HG03432 (cell line): ENCODE data around the gene RUBCNL.

Source experiments
- ATAC-seq: cut with Tn5 transposase; IDR thresholded peaks from one replicate; pipeline ENCODE4 v1.9.1; 2021; ENCODE audit warnings: mild to moderate bottlenecking, moderate library complexity; ENCODE audit not compliant: unreplicated experiment

Gene RUBCNL

DNA sequence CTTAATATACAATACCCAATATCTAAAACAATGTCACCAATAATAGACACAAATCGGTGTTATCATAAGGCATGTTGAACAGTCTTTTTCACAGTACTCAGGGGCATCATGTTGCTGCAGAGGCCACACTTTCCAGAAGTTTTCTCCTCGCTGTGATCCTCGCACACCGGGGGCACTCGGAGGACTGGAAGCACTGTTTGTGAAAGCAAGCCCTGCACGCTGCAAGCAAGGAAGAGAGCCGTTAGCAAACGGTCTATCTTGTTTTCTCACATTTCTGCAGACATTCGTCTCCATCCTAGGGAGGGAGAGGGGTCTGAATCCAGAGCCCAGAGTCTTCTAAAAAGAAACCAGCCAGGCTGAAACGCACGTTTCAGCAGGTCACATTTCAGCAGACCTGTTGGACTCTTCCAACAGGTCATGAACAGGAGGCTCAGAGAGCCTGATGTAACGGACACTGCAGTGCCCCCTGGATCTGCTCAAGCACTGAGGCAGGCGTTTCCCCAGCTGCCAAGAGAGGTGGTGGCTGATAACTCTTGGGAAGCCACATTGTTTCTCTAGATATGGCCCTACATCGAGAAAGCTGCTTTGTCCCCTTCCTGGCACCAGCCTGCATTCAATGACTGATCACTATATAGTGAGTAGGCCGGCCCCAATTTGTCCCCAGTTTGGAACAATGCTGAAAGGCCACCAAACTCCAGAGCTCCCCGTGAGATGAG is 43.6 kb downstream of the RUBCNL start:
- ATAC-seq: no peak

DNA sequence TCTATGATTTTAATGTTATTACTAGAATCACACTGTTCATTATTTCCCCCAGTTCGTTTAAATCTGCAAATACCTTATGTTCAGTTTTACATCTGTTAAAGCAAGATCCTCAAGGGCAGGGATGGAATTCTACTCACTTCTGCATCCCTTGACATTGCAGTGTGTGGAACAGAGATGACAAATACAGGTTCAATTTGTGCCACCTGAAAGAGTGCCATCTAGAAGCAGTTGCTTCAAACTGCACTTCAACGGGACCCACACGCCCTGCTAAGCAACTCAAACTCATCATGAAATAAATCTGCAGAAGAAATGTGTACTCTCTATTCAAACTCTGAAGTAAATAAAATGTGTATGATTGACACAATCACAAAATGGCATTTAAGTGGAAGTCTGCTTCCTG is 44.5 kb downstream of the RUBCNL start:
- no peak for ATAC-seq

DNA sequence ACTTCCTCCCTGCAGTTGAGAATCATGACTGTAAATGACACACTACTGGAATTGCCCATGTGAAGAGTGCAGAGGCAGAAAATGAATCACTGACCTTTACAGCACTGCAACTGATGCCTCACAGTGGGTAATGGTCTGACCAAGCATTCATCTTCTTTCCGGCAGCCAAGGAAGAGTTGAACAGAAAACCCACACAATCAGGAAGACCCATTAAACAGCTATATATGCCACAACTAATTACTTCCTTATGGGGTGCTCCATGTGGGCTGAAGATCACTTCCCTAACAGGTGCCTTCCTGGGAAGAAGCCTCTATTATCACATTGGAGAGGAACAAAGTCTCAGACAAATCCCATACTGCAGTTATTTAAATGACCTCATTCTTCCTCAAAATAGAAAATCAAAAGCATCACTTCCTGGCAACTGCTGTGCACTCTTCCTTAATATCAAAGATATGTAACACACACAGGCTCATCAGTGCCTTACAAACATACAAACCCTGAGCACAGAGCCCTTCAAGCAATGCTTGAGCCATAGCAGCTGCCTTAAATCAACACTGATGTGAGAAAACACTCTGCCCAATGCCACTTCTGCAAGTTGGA is 45.8 kb downstream of the RUBCNL start:
- ATAC-seq: peak; percentile 75

DNA sequence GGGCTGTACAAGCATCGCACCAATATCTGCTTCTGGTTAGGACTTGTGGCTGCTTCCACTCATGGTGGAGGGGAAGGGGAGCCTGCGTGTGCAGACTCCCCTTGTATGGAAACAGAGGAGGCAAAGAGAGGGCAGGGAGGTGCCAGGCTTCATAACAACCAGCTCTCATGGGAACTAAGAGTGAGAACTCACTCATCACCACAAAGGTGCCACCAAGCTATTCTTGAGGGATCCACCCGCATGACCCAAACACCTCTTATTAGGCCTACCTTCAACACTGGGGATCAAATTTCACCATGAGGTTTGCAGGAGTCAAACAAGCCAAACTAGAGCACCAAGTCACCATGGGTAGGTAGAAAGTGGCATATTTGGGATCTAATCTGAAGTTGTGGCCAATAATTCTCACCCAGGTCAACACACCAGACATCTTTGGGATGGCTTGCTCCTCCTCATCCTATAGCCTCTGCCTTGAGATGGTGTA is 46.4 kb downstream of the RUBCNL start:
- peak; percentile 7 for ATAC-seq

DNA sequence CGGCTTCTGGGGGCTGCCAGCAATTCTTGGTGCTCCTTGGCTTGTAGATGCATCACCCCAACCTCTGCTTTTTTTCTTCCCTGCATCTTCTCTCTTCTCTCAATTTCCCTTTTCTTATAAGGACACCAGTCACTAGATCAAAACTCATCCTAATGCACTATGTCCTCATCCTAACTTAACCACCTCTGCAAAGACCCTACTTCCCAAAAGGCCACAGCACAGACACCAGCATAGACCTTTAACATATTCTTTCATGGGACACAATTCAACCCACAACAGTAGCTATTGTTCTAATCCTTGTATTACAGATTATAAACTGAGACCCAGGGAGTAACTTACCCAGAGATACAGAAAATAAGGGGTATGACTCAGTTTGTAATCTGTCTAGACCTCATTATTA is 47.0 kb downstream of the RUBCNL start:
- ATAC-seq: no peak

DNA sequence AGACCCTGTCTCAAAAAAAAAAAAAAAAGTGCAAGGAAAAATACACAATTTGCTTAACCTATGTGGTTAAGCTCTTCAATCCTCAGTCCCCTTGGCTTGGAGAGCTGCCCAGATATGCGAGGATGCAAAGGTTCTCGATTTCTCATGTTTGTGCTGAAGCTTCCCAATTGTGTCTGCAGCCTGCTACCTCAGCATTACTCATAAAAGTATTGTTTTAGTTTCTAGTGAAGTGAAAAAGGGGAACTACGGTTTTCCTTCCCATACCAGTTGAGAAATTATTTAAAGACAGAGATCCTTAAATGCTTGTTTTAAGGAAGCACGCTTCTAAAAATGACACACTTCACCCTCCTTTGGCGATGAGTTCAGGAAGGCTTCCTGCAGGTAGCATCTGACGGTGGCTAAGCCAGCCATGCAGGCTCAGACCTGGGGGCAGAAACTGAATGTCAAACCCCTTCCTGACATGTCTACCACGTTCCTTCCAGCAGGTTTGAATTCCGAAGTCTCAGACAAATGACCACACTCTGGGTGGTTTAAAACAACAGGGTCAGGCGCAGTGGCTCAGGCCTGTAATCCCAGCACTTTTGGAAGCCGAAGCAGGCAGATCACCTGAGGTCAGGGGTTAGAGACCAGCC is 47.9 kb downstream of the RUBCNL start:
- ATAC-seq: peak; percentile 61

DNA sequence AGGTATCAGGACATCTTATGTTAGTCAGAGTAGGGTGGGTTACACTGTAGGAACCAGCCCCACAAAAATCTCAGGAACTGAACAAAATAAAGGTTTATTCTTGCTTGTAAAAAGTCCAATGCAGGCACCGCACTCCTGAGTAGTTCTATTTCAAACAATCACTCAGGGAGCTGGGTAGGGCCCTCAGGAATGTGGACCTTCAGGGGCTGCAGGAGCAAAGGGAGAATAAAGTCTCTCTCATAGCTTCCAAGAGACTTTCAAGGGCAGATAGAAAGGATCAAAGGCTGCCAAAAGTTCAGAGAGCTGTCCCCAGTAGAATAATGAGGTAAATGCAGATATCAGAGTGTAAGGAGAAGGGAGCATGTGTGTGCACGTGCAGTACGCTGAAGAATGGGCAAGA is 49.4 kb downstream of the RUBCNL start:
- ATAC-seq: no peak

DNA sequence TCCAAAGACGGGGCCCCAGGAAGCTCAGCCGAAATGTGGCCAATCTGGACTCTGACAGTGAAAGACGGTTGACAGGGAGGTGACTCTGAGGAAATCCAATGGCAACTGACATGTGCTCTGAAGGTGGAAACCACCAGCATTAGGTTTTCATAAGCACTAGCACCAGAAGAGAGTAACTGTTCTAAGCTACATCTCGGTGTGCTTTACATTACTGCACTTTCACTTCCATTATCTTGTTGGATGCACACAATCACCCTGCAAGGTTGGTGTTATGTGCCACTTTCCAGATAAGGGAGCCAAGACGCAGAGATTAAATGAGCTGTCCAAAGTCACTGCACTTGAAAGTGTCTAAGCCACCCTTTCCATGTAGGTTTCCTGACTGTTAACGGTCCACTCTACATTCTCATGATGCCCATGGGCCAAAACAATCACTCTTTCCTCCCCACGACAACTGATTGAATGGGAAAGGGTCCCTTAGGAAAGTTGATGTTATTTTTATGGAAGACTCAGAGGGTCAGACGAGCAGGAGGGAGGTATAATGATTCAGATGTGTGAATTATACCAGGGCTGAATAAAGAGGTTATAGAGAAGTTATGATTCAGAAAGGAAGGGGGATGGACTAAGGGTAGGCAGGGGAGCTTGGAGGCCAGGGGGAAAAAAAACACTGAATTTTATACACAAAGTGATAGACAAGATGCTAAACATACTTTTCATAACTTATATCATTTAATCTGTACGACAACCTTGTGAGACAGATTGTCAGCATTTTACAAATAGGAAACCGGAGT is 52.8 kb downstream of the RUBCNL start:
- no peak for ATAC-seq

DNA sequence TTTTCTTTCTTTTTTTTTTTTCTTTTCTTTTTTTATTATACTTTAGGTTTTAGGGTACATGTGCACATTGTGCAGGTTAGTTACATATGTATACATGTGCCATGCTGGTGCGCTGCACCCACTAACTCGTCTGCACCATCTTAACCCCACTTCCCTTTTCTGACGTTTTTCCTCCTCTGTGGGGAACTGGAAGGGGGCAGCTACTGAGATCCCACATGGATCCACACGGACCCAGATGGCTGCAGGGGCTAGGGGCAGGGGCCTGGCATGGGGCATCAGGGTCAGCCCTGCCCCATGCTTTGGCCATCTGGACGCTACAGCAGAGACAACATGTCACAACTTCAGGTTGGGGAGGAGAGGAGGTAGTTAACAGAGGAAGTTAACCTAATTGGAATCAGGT is 54.3 kb downstream of the RUBCNL start:
- no peak for ATAC-seq

DNA sequence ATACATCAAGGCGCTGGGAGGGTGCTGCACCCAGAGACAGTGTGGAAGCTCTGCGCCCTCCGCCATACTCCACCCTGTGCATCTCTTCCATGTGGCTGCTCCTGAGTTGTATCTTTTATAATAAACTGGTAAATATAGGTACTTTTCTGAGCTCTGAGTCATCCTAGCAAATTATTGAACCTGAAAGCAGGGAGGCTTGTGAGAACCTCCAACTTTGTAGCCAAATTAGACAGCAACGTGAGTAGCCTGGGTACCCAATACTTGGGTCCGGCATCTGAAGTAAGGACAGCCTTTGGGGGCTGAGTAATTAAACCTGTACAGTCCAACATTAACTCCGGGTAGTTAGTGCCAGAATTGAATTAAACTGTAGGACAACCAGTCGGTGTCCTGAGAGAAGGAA is 57.4 kb downstream of the RUBCNL start:
- ATAC-seq: no peak

DNA sequence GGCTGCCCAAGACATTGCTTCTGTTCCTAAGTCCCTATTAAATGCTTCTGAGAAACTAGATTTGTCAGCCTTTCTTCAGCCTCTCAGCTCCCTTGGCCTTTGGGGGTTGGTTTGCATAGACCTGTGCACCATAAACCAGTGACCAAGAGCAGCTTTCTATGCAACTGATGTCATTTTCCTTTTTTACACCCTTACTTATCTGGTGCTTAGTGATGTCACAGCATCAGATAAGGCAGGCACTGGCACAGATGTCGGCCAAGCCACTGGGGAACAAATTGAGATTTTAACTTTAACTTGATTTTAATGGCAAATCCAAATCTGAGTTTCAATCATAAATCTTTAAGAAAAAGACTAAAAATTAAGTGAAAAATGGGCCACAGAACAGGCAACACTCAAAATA is 59.8 kb downstream of the RUBCNL start:
- no peak for ATAC-seq

DNA sequence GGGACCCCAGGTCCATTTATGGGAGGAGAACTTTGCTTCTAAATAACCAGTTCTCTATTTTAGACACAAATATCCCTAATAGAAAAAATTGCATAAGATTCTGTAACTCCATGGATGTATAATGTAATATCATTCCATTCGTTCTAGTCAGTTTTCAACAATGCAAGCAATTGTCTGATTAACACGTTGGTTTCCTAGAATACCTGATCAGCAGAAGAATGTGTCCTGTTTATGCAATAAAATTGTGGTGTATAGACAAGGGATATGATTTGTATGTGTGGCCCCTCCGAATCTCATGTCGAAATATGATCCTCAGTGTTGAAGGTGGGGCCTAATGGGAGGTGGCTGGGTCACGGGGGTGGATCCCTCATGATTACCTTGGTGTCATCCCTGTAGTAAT is 62.1 kb downstream of the RUBCNL start:
- ATAC-seq: no peak

DNA sequence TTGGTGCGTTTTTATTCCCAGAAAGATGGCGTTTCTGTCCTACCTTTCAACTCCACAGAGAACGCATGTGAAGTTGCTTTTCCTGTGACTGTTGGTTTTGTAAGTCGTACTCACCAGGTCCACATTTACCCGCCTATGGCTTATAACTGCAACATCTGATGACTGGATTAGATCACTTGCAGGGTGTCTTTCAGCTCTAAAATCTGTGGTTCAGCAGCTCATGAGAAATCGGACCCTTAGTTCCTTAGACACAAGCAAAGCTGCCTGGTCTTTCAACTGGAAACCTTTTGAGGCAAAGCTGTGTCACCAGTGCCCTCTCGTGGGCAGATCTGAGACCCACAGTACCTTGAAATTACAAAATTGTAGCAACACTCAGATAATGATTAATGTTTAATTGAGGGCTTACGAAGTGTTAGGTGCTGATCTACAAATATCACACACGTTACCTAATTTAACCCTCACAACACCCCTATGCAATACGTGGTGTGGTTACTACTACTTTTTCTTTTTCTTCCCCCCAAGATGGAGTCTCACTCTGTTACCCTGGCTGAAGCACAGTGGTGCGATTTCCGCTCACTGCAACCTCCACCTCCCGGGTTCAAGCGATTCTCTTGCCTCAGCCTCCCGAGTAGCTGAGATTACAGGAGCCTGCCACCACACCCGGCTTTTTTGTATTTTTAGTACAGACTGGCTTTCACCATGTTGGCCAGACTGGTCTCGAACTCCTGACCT is 65.4 kb downstream of the RUBCNL start:
- ATAC-seq: peak; percentile 54

DNA sequence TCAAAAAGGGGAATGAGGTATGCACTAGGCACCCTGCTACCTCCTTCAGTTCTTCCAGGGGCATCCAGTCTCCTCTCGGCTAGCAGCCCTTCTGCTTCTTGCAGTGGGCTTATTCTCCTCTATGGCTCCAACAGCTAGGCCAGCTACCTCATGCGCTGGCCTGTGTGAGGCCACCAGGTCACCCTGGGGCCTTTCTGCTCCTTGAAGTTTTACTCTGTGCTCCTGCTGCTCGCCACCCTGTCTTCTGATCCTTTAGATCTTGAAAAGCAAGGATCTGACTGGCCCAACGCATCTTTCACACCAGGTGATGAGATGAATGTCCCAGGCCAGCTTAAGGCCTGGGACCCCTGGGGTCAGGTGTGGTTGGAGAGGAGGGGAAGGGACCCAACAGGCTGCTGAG is 66.2 kb downstream of the RUBCNL start:
- no peak for ATAC-seq

DNA sequence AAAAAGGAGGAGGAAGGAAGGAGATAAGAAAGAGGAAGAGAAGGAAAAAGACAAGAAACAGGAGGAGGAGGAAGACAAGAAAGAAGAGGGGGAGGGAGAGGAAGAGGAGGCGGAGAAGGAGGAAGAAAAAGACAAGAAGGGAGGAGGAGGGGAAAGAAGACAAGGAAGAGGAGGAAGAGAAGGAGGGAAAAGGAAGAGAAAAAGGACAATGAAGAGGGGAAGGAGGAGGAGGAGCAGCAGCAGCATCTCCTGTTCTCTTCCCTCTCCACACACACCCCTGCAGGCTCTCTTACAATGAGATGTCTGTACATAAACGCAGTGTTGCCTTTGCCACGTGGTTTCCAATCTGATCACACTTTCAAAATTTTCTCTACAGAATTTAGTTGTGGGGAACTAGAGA is 66.6 kb downstream of the RUBCNL start:
- no peak for ATAC-seq

DNA sequence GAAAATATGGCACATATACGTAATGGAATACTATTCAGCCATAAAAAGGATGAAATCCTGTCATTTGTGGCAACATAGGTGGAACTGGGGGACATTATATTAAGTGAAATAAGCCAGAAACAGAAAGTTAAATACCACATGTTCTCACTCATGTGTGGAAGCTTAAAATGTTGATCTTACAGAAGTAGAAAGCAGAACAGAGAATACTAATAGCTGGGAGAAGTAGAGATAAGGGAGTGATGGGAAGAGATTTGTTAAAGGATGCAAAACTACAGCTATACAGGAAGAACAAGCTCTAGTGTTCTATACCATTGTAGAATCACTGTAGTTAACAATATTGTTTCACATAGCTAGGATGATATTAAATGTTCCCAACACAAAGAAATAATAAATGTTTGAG is 68.1 kb downstream of the RUBCNL start:
- ATAC-seq: no peak

DNA sequence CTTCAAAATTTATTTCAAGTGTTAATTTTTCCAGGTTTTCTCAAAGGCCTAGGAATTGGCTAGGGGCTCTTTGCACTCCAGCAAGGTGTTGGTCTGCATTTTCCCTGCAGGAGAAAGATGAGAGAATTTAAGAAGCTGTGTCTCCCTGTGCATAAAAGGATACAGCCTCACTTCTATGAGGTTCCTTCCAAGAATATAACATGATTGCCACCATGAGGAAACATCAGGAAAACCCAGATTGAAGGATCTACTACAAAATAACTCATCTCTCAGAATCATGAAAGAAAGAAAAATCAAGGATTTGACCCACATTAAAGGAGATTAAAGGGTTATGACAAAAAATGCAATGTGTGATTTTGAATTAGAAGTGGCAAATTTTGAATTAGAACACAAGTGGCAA is 69.9 kb downstream of the RUBCNL start:
- ATAC-seq: no peak

DNA sequence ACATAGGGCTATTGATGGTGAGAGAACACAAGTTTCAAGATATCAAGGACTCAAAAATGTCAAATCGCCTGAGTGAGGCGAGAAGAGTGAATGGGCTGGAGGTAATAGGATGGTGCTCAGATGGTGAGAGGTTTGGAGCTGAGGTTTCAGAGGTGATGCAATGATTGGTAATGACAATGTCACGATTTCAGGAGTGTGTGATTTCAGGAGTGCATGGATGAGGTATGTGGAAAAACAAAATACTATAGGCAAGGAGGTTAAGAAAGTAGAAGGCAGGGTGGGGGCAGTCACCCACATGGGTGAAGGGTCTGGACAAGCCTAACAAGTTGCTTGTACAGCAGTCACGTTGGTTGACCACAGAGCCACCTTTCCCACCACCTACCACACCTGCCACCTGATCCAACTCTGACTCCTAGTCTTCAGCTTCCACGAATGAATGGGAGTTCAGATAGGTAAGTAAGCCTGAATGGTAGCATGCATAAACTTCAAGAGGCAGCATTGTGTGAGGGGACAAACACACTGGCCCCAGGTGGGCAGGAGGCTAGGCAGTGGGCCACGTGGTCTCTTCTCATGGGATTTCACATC is 71.5 kb downstream of the RUBCNL start:
- ATAC-seq: no peak

DNA sequence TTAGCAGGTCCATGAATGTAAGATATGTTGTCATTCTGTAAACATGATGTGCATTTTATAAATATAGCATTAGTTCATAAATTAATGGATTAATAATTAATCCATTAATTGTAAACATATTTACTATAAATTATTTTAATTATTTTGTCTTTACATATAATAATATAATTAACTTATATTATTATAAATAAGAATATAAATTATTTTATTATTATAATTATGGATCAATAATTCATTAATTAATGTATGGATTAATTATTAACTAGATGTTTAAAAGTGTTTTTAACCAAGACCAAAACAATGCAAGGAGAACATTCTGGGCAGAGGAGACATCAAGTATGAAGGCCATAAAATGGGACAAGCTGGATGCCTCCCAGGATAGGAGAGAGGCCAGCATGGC is 72.0 kb downstream of the RUBCNL start:
- no peak for ATAC-seq

DNA sequence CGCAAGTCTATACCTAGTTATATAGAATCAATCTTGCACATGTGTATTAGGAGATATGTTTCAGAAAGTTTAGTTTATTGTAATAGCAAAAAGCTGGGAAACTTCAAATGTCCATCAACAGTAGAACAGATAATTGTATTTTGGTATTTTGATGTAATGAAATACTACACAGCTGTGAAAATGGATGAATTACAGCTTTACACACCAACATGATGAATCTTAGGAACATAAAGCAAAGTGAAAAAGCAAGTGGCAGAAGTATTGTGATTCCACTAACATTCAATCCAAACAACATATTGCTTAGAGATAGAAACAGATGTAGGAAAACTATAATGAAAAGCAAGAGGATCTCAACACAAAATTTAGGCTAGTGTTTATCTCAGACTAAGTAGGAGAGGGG is 72.5 kb downstream of the RUBCNL start:
- ATAC-seq: no peak
